Dermis microvascular lymphatic vessel endothelial cell (primary cell): ENCODE data around the gene SLC47A2. TPM values are rescaled to one million over a fixed set of nuclear protein-coding genes. Genes with fewer than 3 reads are reported as not detected.

Experiments used
- DNase-seq, 2 donors: peaks; one replicate each; pipeline versions ENCODE4 v3.0.0 to v3.0.0-alpha.2; 2010; ENCODE audit warnings: low read depth in 2 of 2
- total RNA-seq: library from RNA; depleted of rRNA; stranded (reverse); fragments of >200 nt; gene quantifications from 2 replicates; pipeline ENCODE4 v1.2.1, GENCODE V29; 2014

SLC47A2 gene
- total RNA-seq, 1 donor from 2014 or later: not detected

DNA sequence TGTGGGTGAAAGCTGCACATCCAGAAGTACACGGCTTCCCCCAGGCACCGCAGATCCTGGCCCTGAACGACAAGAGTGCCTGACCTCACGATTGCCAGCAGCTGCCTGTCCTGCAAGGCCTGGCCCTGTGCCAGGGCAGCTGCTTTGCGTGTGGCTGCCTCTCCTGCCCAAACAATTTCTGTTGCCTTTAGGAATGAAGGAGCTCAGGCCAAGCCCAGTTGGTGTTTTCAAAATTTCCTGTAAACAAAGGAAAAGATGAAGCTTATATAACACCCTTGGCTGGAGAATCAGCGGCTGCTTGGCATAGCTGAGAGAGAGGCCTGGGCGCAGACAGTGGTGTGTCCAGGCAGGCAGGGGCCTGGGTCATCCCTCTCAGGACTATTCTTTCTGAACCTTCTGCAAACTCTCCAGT lies 11.7 kb upstream of the SLC47A2 start:
- peak; percentile 62 to 90 for DNase-seq

DNA sequence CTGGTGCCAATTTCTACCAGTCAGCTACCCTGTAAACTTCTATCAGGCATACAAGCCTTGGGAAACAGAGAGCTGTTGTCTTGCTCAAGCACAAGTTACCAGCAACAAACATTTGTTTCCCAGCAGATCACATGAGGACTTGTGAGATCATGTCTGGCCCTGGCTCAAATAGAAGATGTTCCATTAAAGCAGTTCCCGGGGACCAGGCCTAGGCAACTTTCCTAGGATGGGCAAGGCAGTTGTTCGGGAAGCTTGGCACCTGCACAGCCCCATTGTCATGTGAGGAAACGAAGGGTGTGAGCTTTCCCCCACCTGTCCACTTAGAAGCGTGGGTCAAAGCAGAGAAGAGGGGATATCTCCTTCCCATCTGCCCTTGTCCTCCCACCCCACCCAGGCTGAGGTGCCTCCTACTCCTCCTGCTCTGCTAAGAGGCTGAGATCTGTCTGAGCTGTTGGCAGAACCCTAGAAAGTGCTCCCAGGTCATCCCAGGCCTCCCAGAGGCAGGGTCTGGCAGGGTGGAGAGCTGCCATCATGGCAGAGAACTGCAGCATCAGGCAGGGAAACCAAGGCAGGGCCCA lies 11.2 kb upstream of the SLC47A2 start:
- DNase-seq: peak; percentile 80 to 84

DNA sequence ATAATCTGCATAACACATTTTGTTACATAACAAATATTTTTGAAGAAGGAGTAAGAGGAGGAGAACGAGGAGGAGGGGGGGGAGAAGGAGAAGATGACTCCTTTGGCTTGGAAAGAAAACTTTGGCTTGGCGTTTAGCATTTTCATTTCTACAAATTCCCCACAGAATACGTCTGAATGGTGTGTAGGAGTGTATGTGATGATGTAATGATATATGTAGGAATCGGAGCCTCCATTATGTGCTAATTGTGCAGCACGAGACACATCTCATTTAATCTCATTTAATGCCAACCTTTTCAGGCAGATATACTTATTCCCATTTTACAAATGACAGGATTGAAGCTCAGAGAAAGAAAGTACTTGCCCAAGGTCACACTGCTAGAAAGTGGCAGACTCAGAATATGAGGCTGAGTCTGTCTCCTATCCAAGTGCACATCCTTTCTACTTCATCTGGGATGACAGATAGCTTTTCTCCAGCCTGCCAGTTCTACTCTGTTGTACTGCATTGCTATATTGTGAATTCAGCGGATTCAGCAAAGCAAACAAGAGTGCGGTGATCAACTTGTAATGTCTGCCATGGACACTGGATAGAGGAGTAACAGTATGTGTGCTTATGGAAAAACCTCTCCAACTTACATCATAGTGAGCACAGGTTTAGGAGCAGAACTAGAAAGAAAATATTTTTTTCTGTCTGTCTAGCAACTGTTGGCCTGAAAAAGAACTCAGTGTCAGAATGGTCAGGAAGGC lies 10.4 kb upstream of the SLC47A2 start:
- DNase-seq: peak in 1 of 2 donors; percentile 45

DNA sequence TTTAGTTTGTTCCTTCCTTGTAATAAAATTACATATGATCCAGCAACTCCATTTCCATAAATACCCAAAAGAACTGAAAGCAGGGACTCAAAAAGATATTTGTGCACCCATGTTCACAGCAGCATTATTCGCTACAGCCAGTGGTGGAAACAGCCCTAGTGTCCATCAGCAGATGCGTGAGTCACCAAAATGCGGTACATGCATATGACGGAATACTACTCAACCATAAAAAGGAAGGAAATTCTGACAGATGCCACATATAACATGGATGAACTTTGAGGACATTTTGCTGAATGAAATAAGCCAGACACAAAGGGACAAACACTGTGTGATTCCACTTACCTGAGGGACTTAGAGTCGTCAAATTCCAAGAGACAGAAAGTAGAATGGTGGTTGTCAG lies 9.1 kb upstream of the SLC47A2 start:
- DNase-seq: no peak

DNA sequence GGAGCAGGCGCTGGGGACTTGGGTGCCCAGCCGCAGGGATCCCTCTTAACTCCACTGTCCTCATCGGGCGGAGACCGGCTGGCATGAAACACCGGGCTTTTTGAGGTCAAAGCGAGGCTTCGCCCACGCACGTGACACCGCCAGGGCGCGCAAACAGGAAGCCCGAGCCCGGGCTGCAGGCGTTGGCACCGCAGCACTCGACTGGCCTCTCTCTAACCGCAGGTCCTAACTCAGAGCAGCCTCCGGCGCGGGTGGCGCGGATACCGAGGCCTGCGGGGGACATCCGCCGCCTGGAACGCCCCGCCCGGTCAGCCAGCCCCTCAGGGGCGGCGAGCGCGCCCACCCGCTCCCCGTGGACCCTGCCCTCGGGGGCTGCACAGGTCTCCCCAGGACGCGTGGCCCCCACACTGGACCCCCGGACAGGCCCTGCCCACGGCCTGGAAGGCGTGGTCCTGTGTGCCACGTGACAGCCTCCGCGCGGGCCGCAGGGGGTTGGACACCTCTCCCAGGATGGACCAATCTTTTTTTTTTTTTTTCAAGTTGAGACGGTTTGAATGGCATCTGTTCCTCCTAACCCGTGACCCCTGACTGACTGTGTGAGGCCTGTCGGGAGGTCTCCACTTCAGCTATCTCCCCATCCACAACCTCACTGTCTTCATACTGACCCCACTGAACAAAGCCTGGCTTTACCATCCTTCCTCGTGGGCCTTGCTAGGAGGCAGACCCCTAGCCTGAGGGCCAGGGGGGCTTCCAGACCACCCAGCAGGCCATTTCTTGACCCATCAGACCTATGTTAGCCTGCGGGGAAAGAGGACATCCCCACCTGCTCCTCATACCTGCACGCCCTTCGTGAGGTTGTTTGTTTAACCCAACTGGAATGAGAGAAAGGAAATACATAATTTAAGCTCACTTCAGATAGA lies 8.4 kb upstream of the SLC47A2 start:
- peak in 1 of 2 donors; percentile 49 for DNase-seq

DNA sequence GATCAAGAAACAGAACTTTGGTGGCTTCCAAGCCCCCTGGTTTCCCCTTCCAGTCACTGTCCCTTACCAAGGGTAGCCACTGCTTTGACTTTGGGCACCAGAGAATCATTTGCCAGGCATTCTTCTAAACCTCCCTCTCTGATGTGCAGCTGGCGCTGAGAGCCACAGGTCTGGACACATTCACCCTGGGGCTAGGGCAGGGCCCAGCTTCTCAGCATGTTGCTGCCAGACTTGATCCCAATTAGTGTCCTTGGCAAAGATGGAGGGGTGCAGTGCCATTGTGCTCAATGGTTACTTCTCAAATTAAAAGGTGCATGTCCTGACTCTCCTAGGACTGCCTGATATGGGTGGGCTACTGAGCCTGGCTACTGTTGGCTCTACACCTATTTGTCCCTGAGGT lies 7.6 kb upstream of the SLC47A2 start:
- no peak for DNase-seq

DNA sequence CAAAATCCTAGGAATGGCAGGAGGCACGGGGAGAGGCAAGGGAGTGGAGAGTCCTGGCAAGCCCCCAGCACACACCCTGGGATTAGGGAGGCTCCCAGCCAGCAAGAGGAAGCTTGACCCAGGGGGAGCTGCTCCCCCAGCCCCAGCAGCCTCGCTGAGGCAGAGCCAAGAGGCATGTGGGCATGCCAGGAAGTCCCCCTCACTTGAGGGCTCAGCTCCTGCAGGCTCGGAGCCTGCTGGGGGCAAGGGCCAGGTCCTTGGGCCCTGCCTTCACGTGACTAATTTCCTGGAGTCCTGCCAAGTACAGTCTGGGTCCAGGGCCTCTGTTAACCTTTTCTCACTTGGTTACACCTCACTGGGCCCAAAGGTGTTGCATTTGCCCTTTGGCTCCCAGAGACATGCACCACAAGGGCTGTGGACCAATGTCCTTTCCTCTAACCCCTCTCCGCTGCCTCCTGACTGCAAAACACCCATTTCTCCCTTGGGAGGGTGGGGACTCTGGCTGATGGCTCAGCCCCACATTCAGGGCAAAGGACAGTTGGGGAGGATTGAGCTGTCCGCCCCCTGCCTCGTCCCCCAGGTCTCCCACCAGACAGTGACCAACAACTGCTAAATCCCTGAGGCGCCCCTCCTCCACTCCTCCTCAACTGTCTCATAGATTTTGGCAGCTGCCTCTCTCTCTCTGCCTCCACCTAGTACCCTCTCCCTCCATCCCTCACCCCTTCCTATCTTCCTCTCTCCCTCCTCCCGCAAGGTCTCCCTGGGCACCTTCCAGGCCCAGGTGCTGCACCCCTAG lies 4.4 kb upstream of the SLC47A2 start:
- DNase-seq: no peak

DNA sequence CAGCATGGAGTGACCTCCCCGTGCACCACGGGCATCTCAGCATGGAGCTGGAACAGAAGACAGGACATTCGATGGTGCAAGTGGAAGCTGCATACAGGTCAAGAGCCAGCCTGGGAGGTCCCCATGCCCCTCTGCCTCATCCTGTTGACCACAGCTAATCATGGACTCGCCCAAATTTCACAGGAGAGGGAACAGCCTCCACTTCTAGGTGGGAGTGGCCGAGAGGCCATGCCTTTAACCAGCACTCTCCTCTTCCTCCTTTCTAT lies 3.8 kb upstream of the SLC47A2 start:
- no peak for DNase-seq

DNA sequence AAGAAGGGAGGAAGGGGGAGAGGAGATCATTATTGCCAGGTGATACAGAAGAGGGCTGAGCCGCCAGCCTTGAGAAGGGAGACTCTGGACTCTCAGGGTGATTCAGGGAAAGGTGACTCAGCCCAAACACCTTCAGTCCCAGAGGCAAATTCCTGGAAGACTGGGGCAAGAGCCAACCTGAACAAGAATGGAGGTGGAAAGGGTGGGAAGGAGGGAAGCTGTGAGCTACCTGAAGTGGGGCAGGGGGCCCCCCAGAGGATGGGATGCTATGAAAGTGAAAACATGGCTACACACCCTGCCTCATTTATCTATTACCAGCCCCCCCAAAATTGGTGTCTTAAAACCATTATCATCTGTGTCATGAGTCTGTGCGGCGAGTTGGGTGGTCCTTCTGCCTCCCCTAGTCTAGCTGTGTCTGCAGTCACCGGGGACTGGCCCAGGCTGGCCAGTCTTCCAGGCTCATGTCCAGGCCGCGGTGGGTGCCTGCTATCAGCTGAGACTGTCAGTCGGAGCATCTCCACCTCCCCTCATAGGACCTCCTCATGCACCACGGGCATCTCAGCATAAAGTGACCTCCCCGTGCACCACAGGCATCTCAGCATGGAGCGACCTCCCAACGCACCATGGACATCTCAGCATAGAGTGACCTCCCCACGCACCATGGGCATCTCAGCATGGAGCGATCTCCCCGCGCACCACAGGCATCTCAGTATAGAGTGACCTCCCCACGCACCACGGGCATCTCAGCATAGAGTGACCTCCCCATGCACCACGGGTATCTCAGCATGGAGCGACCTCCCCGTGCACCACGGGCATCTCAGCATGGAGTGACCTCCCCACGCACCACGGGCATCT lies 3.2 kb upstream of the SLC47A2 start:
- no peak for DNase-seq

DNA sequence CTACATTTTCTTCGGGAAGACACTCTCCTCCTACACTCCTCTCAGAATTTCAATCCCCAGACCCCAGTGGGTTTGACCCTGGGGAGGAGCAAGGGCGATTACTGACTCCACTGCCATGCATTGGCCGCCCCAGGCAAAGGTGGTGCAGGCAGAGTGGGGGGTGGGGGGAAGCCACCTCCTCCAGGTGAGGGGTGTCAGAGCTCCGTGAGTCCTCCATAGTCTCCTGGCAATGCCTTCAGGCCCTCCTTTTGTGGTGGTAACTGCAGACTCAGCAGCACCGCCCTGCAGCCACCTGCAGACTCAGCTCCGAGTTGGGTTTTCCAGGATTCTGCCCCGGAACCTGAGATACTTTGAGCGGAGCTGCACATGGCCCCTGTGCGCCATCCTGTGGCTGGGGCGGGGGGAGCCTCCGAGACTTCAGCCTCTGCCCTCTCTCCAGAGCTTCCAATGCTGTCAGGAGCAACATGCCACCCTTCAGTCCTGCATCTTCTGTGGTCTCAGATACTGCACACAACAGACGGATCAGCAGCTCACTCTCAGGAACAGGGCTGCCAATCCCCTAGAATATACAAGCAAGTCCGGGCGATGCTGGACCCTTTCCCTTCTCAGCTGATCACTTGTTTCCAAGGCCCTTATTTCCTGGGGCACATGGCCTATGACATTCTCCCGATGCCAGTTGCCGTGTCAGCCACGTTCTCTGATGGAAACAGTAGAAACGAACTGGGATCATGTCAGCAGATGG lies 2.4 kb upstream of the SLC47A2 start:
- DNase-seq: no peak

DNA sequence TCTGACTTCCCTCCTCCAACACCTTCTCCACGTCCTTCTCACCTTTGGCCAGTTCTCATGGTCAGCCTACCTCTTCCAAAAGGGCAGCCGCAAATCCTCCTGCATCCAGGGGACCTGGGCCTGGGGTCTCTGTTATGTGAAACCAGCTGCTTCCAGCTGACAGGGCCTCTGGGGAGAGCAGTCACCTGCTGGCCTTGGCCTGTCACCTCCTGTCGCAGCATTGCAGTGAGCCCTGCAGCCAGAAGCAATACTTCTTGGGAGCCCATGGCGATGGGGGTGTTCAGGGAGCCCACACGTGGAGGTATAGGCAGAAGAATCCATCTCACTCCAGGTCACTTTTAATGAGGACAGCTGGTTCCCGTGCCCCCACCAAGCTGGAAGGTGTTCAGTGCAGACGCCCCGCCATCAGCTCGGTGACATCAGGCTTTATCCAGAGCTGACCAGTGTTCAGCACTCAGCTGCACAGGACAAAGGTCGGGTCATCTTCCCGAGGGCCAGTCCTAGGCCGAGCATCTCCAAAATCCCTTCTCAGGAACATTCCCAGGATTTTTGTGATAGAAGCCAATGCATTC lies 1.7 kb upstream of the SLC47A2 start:
- DNase-seq: no peak

DNA sequence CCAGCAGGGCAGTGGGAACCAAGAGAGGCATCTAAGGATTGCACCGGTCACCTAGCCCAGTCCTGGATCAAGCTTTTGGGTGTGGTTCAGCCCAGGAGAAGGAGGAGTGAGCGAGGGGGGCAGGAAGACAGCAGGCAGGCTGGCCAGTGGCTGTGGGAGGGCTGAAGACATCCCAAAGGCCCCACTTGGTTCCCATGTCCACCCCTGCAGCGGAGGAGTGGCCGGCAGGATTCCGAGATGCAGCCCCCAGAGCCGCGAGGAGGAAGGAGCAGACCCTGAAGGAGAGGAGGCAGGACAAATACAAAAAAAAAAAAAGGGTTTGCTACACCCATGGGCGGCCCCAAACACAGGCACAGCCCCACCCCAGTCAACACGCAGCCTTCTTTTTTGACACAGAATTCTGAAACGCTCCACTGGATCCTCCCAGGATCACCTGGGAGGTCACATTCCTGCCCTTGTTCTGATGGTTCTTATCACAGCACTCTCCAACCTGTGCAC lies 1.1 kb upstream of the SLC47A2 start:
- DNase-seq: no peak

DNA sequence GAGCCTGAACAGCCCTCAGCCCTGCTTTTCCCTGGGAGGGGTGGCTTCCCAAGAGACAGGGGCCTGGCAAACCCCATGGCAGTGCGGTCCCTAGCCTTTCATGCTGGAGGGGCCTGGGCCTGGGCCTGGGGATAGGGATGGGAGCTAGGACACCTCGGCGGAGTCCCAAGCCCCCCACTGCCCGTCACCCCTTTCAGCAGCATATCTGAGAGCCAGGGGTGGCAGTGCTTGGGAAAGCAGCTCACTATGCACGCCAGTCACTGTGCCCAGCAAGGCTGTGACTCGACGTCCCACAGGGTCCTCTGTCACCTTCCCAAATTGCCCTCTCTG lies 612 bp upstream of the SLC47A2 start:
- no peak for DNase-seq

DNA sequence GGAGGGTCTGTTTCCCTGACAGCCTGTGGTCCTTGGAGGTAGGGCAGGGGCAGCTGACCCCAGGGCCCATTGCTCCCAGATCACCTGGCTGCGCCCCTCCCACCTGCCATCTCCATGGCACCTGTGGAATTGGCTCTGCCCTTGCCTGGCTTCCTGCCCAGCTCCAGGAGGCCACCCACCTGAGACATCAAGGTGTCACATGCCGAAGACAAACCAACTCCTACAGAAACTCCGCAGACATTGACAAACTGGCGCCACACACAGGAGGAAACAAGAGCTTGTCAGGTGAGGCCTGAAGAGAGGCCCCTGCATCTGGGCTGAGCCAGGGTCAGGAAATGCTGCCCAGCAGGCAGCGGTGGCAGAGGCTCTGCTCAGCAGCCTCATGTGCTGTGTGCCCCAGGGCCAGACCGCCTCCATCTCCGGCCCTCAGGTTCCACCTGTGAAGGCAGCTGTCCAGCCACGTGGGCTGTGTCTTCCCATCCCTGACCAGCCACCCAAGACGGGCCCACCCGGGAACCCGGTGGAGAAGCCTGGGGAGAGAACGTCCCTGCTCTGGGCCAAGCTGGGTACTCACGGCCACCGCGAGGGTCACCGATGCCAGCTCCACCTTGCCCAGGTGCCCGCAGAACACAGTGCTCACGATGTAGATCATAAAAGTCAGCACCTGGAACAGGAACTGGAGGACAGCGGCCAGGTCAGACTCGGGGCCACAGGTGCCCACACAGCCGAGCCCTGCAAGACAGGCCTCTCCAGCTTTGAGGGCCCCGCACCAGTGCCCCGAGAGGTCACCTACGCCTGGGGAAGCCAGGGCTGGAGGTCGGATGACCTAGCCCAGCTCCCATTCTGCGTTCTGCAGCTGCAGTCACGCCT lies 1.6 kb downstream of the SLC47A2 start:
- no peak for DNase-seq

DNA sequence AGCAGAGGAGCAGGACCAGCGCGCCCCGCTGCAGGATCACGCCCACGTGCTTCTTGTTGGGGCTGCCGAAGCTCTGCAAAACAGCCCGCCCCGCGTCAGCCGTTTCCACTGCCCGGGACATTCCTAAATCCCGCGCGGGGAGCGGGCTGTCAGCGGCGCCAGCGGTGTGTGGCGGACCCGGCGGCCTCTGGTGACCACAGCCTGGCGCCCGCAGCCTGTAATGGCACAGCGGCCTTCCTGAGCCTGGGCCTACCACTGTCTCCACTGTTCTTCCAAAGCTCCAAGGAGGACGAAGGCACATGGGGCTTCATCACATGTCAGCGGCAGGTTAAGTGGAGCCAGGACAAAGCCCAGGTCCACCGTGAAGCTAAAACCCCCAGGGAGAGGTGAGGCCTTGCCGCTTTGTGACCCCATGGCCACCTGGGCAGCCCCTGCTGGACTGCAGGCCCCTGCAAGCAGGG lies 2.5 kb downstream of the SLC47A2 start:
- DNase-seq: no peak

DNA sequence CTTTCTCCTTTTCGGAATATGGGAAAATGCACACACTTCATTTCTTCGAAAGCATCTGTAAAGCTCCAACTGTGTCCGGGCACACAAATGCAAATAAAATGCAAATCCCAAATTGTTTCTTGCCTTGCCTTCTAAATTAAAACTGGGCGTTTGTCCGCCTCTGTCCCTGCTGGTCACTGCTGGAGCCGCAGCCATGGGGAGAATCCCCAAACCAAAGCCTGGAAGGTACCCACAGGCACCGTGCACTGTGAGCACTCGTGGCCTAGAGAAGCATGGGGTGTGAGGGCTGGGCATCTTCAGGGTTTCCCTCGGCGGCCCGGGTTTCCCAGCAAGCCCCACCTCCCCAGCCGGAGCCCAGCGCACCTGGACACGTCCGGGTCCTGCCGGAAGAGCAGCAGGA lies 2.9 kb downstream of the SLC47A2 start:
- DNase-seq: no peak

DNA sequence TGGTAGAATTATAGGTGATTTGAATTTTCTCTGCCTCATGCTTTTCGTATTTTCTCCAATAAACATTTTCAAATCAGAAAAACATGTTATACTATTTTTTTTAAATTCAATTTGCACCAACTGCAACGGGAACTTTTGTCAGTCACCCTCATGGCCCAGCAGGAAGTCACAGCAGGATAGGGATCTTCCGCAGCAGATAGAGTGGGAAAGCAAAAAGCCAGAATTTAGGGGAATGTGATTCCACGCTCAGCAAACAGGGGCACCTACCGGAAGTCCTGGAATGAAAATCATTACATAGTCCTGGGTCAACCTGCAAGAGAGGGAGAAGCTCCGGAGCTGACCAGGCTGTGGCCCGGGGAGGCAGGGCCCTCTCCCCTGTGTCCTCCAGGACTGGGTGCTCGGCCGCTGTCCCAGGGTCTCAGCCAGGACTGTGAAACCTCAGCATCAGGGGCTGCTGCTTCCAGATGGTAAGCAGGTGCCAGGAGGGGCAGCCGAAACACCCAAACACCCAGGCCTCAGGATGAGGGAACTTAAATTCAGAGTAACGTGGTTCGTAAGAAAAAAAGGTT lies 3.9 kb downstream of the SLC47A2 start:
- no peak for DNase-seq

DNA sequence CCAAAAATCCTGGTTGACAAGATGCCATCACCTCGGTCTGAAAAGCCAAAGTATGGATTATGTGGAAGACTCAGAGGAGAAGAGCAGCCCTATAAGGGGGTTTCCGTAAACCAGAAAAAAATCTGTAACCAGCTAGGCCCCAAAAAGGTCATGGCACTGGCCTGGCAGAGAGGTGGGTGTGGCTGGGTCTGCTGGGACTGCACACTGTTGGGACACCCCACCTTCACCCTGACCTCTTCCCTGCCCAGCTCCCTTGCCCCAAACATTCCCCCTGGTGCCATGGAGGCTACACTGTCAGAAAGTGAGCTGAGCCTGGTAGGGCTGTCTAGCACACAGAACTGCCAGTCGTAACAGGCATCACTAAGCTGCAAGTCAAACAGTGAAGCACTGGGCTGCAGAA lies 6.5 kb downstream of the SLC47A2 start:
- DNase-seq: no peak
